GM18951 (cell line): ENCODE data around the gene USP40.

Experiments
- POLR2A ChIP-seq: IDR thresholded peaks from 4 replicates; pipeline ENCODE4 v1.6.1; 2011; ENCODE audit warnings: mild to moderate bottlenecking; ENCODE audit not compliant: insufficient read length, insufficient read depth; ENCODE audit errors: extremely low read depth
- in situ Hi-C: fragments of 300-500 bp; cut with MboI; formaldehyde crosslinking; loops from one replicate; pipeline ENCODE4 v1.12.0; 2022; ENCODE audit warnings: low sequenced_read_pairs, mixed read lengths, inconsistent platforms; ENCODE audit not compliant: unreplicated experiment

The USP40 gene

DNA sequence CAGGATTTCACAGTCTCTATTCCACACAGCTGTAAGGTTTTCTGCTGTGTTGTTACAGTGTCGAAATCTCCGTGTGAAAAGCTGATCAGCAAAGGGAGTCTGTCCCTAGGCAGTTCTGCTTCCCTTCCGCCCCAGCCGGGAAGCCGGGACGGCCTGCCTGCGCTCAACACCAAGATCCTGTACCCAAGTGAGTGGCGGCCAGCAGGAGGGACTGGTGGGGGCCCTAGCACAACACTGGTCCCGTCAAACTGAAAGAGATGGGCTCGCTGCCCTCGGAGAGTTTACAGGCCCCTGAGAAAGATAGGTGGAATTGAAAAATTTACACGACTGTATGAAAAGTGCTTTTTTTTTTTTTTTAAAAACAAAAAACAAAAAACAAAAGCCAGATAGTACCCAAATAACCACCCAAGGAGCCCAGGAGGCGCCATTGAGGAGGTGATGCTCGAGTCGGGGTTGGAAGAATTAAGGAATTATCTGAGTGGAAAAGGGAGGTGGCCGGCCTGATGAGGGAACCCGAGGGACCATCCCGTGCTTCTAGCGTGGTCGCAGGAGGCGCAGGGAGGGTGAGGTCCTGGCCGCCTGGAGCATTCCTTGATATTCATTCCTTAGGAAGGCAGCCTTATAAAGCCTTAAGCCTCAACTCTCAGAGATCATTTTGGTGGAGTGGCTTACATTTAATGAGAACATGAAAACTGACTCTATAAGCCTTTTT lies 115.6 kb downstream of the USP40 start:
- in situ Hi-C loops, result no loop called here
- TF ChIP-seq POLR2A, result no peak

DNA sequence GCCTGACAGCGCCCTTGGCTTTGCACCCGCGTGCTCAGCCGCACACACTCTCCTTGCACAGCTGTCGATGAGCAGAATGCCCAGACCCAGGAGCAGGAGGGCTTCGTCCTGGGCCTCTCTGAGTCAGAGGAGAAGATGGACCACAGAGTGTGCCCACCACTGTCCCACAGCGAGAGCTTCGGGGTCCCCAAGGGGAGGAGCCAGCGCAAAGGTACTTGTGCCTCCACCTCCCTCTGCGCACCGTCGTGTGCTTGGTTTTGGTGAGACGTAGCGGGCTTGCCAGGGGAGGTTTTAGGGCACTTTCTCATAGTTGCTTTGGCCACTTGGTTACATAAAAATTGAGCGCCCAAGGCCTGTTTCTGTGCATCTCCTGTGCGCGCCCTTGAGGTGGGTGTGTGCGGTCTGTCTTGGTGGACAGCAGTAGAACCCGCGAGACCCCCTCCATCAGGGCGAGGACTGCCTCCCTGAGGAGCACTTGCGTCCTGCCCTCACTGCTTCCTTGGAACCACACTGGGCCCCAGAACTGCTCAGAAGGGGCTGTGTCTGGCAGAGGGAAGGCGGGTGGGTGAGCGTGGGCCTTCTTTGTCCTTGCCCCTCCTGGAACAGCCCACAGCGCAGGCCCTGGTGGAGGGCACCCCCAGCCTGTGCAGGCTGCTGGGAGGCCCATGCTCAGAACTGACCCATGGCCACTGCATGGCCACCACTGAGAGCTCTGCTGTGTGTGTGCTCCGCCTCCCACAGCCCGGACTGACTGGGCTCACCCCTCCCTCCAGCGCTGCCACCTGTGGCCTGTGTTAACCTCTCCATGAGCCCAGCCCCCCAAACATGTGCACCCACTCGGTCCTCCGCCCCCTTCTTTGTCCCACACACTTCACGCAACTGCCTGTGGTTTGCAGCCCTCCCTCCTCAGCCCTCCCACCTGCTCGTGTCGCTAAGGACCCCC lies 116.4 kb downstream of the USP40 start:
- in situ Hi-C loops, result no loop called here
- no peak for TF ChIP-seq POLR2A

DNA sequence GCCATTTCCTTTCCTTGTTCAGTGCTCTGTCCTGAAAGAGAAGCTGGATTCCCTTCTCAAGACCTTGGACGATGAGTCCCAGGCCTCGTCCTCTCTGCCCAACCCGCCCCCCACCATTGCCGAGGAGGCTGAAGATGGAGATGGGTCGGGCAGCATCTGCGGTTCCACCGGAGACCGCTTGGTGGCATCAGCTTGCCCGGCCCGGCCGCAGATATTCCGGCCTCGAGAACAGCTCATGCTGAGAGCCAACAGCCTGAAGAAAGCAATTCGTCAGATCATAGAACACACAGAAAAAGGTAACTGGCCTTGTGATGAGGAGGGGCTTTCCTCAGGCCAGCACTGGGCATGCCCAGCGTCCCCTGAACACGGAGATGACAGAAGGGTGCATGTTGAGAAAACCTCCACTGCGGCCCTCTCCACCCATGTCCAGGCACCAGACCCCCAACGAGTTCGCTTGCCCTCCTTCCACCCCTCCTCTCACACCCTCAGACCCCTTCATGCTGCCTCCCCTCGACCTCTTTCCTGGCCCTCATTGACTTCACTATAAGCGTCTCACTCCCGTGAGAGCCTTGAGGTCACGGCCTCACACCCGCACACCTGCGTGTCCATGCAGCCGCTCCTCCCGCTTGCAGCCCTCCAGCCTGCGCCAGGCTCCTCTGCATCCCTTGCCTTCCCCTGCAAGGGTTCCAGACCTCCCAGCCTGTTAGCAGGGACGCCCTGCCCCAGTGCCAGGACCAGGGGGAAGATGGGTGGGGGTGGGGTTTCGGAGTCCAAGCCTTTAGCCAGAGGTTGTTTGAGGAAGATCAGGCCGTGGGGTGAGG lies 117.3 kb downstream of the USP40 start:
- no peak for TF ChIP-seq POLR2A
- in situ Hi-C loops, result no loop called here

DNA sequence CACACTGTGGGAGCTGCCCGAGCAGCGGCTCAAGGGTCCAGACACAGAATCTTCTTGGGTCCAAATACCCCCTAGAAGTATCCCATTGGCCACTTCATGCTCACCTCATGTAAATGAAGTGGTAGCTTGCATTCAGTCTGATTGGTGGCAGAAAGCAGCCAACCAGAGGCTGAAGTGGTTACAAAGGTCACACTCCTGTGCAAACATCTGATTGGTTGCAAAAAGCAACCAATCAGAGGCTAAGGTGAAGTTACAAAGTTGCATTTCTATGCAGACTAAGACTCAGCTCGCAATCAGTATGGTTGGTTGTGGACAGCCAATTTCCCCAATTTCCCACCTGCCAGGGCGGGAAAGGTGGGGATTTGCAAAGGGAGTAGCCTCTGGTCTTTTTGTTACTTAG lies 118.0 kb downstream of the USP40 start:
- no peak for TF ChIP-seq POLR2A
- in situ Hi-C loops, result no loop called here

DNA sequence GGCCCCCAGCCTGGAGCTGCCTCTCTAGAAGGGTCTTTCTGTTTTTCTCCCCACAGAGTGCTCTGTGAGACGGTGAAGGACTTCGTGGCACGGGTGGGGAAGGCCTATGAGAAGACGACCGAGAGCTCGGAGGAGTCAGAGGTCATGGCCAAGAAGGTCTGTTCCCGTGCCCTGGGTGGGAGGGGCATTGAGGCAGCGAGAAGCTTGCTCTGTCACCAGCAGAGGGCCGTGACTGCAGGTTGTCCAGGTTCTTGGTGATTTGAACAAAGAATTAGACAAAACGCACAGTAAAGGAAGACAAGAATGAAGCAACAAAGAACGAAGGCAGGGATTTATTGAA lies 118.4 kb downstream of the USP40 start:
- in situ Hi-C loops, result no loop called here
- no peak for TF ChIP-seq POLR2A

DNA sequence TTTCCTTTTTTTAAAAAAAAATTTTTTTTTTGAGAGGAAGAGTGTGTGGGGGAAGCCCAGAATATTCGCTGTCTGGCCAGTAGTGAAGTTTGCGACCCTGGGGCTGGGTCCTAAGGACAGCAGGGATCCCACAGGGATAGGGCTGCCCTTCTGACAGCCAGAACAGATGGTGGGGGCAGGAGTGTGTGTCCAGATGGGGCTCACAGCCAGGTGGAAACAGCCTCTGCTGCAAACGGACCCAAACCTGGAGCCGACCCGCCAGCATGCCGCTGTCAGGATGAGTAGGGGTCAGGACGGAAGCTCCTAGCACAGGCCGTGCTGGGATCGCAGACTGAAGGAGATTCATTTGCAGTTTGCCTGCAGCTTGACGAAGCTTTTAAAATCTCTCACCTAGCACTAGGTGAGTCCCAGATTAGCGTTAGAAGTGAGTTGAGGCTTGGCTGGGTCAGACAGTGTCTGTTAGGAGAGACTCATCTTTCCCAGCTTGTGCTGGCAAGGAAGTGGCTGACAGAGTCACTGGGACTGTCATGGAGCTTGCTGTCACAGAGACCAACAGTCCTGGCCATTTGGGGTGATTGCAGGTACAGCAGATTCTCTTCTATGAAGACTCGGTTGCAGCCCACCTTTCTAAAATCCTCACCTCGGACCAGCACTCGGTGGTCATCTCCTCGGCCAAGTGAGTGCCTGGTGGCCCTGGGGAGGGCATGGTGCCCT lies 118.9 kb downstream of the USP40 start:
- in situ Hi-C loops, result no loop called here
- TF ChIP-seq POLR2A, result no peak

DNA sequence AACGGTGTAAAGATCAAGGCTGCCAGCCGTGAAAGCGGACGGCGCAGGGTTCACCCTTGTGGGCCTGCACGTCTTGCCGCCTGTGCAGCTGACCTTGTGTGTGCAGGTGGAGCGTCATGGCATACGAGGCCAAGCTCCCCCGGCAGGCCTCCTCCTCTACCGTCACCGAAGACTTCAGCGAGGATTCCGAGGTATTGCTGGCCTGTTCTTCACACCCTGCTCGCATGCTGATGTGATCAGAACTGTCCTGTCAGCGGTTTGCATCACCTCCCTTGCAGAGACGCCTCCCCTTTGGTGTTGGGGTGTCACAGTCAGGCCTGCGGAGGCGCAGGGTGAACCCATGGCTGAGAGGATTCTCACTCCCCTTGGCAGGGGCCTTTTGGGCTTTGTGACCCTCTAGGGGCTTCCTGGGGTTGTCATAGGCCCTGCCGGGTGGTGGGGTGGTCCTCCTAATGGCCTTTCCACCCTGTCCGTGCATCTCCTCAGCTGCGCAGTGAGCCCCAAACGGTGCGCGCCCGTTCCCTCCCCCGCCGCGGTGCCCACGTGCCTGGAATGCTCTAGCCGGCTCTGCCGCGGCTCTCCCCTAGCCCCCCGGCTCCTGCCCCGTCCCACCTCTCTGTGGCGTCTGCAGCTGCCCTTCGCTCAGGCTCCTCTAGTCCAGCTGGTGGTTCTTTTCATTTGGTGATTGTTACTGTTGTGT lies 119.8 kb downstream of the USP40 start:
- in situ Hi-C loops, result no loop called here
- TF ChIP-seq POLR2A, result no peak

DNA sequence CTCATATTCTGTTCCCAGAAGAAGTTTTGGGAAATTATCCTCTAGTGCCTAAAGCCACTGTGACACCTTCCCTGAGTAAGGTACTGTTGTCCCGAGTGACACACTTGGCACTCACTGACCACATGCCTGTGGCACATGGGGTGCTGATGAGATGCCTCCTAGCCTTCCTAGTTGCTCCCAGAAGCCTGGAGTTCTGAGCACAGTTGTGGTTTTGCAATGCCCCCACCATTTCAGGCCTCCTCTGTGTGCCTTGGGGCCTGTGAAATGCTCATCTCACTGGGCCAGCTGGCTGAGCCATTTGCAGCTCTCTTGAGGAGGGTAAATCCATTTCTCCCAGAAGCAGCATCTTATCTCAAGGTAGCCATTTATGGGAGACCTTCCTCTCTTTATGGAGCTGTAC lies 120.5 kb downstream of the USP40 start:
- no peak for TF ChIP-seq POLR2A
- in situ Hi-C loops, result no loop called here

DNA sequence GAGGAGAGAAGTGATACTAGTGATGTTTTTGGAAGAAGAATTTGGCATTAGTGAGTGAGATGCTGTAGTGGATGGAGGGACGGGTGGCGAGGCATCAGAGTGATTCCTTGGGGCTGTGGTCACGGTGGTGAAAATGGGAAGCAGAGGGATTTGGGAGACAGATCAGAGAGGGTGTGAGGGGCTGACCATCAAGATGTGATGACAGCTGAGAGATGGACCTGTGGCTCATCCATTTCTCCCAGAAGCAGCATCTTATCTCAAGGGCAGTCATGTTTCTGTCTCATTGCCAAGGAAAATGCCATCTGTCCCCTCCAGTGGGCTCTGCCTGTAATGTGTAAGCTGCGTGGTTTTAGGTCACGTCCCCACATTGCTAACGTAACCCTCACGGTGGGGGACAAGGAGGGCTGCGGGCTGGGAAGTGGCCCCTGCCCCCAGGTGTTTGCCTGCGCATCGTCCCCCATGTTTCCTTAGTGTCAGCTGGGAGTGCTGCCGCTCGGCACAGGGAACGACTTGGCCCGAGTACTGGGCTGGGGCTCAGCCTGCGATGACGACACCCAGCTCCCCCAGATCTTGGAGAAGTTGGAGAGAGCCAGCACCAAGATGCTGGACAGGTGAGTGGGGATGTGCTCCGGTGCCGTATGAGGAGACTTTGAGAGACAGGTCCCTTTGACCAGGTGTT lies 121.3 kb downstream of the USP40 start:
- TF ChIP-seq POLR2A, result no peak
- in situ Hi-C loops, result no loop called here

DNA sequence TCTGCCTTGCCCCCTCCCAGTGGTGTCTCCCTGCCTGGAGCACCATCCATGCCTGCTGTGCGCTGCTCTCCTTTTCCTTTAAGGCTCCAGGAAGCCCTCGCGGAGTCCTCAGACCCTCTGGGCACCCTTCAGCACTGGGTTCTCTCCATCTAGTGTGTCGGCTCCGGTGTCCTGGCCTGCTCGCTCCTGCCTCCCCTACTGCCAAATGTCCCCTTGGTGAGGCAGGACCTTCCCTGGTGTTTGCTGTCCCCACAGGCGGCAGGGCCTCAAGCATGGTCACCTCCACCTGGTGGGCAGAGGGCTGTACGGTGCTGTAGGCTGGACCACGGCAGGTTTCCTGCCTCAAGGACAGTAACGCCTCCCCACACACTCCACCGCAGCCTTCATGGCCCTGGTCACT lies 122.1 kb downstream of the USP40 start:
- in situ Hi-C loops, result no loop called here
- TF ChIP-seq POLR2A, result no peak

DNA sequence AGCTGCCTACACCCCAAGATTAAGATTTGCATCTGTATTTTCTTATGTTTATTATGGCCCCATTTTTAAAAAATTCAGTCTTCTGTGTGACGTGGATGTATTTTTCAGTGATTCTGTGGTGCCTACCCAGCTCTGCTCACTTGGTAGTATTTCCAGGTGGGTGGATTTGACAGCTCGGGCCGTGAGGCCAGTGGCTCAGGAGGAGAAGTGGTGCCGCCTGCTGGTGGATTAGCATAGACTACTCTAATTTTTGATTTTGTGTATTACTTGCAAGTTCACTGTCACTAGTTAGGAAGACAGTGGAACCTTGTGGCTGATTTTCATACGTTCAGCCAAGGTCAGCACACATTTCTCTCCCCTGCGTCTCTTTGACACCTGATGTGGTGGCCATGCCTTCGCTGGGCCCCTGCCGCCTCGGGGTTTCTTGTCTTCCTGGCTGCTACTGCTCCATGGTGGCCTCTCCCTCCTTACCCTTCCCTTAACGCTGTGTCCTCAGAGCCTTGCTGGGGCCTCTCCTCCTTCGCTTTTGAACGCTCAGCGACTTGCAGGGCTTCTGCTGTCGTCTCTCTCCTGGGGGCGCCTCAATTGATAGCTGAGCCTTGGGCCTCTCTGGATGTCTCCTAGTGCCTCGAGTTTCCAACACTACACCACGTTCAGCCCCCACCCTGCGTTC lies 122.9 kb downstream of the USP40 start:
- in situ Hi-C loops, result no loop called here
- TF ChIP-seq POLR2A, result no peak

DNA sequence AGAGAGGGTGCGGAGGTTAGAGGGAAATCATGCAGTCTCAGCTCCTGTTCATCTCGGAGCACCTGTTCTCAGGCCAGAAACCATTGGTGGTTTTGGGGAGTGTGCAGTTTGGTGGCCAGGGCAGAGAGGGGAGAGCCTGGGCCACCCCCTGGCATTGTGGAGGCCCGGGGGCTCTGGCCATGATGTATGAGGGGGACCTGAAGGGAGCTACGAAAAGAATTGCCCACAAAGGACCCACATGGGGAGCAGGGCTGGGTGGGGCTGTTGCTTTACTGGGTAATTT lies 124.6 kb downstream of the USP40 start:
- in situ Hi-C loops, result no loop called here

More for the DNA sequence above, 124.6 kb downstream of the USP40 start:
- no peak for TF ChIP-seq POLR2A
